Memory B cell (primary cell): Measurements from ENCODE around the gene ZNF331.

Experiments
- ATAC-seq: fragments of 150-1000 bp; cut with Tn5 transposase; 2 replicates; pipeline ENCODE4 v1.10.0; 2021; ENCODE audit warnings: low read depth, mild to moderate bottlenecking, moderate library complexity
- DNase-seq, 2 donors: peaks; one replicate each; pipeline ENCODE4 v3.0.0; 2022; ENCODE audit warnings: low spot score in 2 of 2
- H3K27ac Mint-ChIP-seq: one replicate; pipeline ENCODE4 v1.8.0; 2022; ENCODE audit warnings: mild to moderate bottlenecking, moderate library complexity, mixed read lengths
- H3K27me3 Mint-ChIP-seq: one replicate; pipeline ENCODE4 v1.8.0; 2022; ENCODE audit warnings: mixed read lengths
- H3K36me3 Mint-ChIP-seq: one replicate; pipeline ENCODE4 v1.8.0; 2022; ENCODE audit warnings: mild to moderate bottlenecking, mixed read lengths
- H3K4me1 Mint-ChIP-seq: one replicate; pipeline ENCODE4 v1.8.0; 2022; ENCODE audit warnings: mixed read lengths
- H3K4me3 Mint-ChIP-seq: one replicate; pipeline ENCODE4 v1.8.0; 2022; ENCODE audit warnings: mild to moderate bottlenecking, moderate library complexity, mixed read lengths
- H3K9me3 Mint-ChIP-seq: one replicate; pipeline ENCODE4 v1.8.0; 2022; ENCODE audit warnings: mixed read lengths

The ZNF331 gene

GRCh38 chr19:53537121-53537520 lies 824 bp upstream of the ZNF331 start:
- H3K4me3 Mint-ChIP-seq = peak overlapping the region; percentile 94
- peaks cover 8% of the 10 kb centered on the region for H3K4me1 Mint-ChIP-seq
- ATAC-seq (no peak), DNase-seq (no peak)
- H3K27ac Mint-ChIP-seq = peak overlapping the region; percentile 100
- peaks cover 18% of the 10 kb centered on the region for H3K36me3 Mint-ChIP-seq
- no peaks in the 10 kb centered on the region for H3K27me3 Mint-ChIP-seq
- H3K9me3 Mint-ChIP-seq = peaks cover 4% of the 10 kb centered on the region

GRCh38 chr19:53538378-53539109 lies 599 bp downstream of the ZNF331 start:
- DNase-seq = no peak
- Mint-ChIP-seq H3K4me1 (peaks cover 8% of the 10 kb centered on the region), H3K36me3 (peaks cover 12% of the 10 kb centered on the region), H3K9me3 (no peaks in the 10 kb centered on the region), H3K4me3 (peak overlapping the region; percentile 94), H3K27ac (peak overlapping the region; percentile 100), H3K27me3 (no peaks in the 10 kb centered on the region)
- no peak for ATAC-seq

GRCh38 chr19:53540091-53540490 lies 2.1 kb downstream of the ZNF331 start:
- no peak overlapping the region for H3K4me3 Mint-ChIP-seq
- peak overlapping the region; percentile 100 for H3K27ac Mint-ChIP-seq
- H3K27me3 Mint-ChIP-seq = no peaks in the 10 kb centered on the region

GRCh38 chr19:53541971-53542370 lies 4.0 kb downstream of the ZNF331 start:
- H3K27ac Mint-ChIP-seq = peak overlapping the region; percentile 41
- no peaks in the 10 kb centered on the region for H3K9me3 Mint-ChIP-seq
- no peaks in the 10 kb centered on the region for H3K27me3 Mint-ChIP-seq
- peaks cover 19% of the 10 kb centered on the region for H3K36me3 Mint-ChIP-seq
- no peak for ATAC-seq
- no peak for DNase-seq
- H3K4me1 Mint-ChIP-seq = peaks cover 8% of the 10 kb centered on the region
- H3K4me3 Mint-ChIP-seq = no peak overlapping the region

More at GRCh38 chr19:53540091-53540490, 2.1 kb downstream of the ZNF331 start:
- Mint-ChIP-seq H3K4me1 (peaks cover 8% of the 10 kb centered on the region), H3K9me3 (no peaks in the 10 kb centered on the region), H3K36me3 (peaks cover 15% of the 10 kb centered on the region)
- no peak for ATAC-seq
- no peak for DNase-seq

- Mint-ChIP-seq H3K36me3 (peaks cover 19% of the 10 kb centered on the region), H3K4me1 (peaks cover 2% of the 10 kb centered on the region), H3K4me3 (no peak overlapping the region), H3K9me3 (no peaks in the 10 kb centered on the region), H3K27me3 (no peaks in the 10 kb centered on the region), H3K27ac (peak overlapping the region; percentile 50)
- ATAC-seq (no peak), DNase-seq (no peak)
Measured at GRCh38 chr19:53545271-53546065, 7.5 kb downstream of the ZNF331 start.

GRCh38 chr19:53546758-53547513 lies 9.0 kb downstream of the ZNF331 start:
- Mint-ChIP-seq H3K4me3 (no peak overlapping the region), H3K4me1 (peaks cover 2% of the 10 kb centered on the region), H3K27me3 (no peaks in the 10 kb centered on the region), H3K36me3 (peaks cover 18% of the 10 kb centered on the region), H3K27ac (peak overlapping the region; percentile 50), H3K9me3 (no peaks in the 10 kb centered on the region)
- DNase-seq (no peak), ATAC-seq (no peak)

- Mint-ChIP-seq H3K27me3 (no peaks in the 10 kb centered on the region), H3K36me3 (peaks cover 16% of the 10 kb centered on the region), H3K4me1 (peaks cover 6% of the 10 kb centered on the region), H3K27ac (no peak overlapping the region), H3K4me3 (no peak overlapping the region), H3K9me3 (no peaks in the 10 kb centered on the region)
- ATAC-seq = no peak
- DNase-seq = no peak
Measured at GRCh38 chr19:53549340-53549739, 11.4 kb downstream of the ZNF331 start.

GRCh38 chr19:53552001-53552721 lies 14.2 kb downstream of the ZNF331 start:
- H3K27ac Mint-ChIP-seq = no peak overlapping the region
- H3K9me3 Mint-ChIP-seq = no peaks in the 10 kb centered on the region
- peaks cover 9% of the 10 kb centered on the region for H3K4me1 Mint-ChIP-seq
- peaks cover 16% of the 10 kb centered on the region for H3K36me3 Mint-ChIP-seq
- DNase-seq (no peak), ATAC-seq (no peak)
- no peak overlapping the region for H3K4me3 Mint-ChIP-seq
- no peaks in the 10 kb centered on the region for H3K27me3 Mint-ChIP-seq

GRCh38 chr19:53553156-53553555 lies 15.2 kb downstream of the ZNF331 start:
- peak overlapping the region; percentile 92 for H3K4me3 Mint-ChIP-seq
- peaks cover 19% of the 10 kb centered on the region for H3K36me3 Mint-ChIP-seq
- DNase-seq = no peak
- peak overlapping the region; percentile 99 for H3K27ac Mint-ChIP-seq
- H3K9me3 Mint-ChIP-seq = no peaks in the 10 kb centered on the region
- H3K27me3 Mint-ChIP-seq = no peaks in the 10 kb centered on the region
- peaks cover 9% of the 10 kb centered on the region for H3K4me1 Mint-ChIP-seq
- peak; percentile 9 for ATAC-seq

GRCh38 chr19:53553865-53554791 lies 16.2 kb downstream of the ZNF331 start:
- Mint-ChIP-seq H3K4me3 (peak overlapping the region; percentile 92), H3K9me3 (no peaks in the 10 kb centered on the region), H3K27ac (peak overlapping the region; percentile 99), H3K36me3 (peaks cover 23% of the 10 kb centered on the region), H3K4me1 (peaks cover 13% of the 10 kb centered on the region), H3K27me3 (no peaks in the 10 kb centered on the region)
- ATAC-seq (peak; percentile 72), DNase-seq (peak; percentile 83 to 92)

GRCh38 chr19:53554804-53555203 lies 16.9 kb downstream of the ZNF331 start:
- Mint-ChIP-seq H3K4me1 (peaks cover 13% of the 10 kb centered on the region), H3K36me3 (peaks cover 25% of the 10 kb centered on the region), H3K9me3 (peaks cover under 1% of the 10 kb centered on the region), H3K27ac (peak overlapping the region; percentile 99), H3K27me3 (no peaks in the 10 kb centered on the region), H3K4me3 (peak overlapping the region; percentile 92)
- no peak for DNase-seq
- no peak for ATAC-seq

GRCh38 chr19:53555352-53555751 lies 17.4 kb downstream of the ZNF331 start:
- ATAC-seq = no peak
- Mint-ChIP-seq H3K27me3 (no peaks in the 10 kb centered on the region), H3K27ac (peak overlapping the region; percentile 99), H3K36me3 (peaks cover 27% of the 10 kb centered on the region), H3K4me3 (peak overlapping the region; percentile 92), H3K9me3 (peaks cover 2% of the 10 kb centered on the region), H3K4me1 (peaks cover 13% of the 10 kb centered on the region)
- DNase-seq = no peak

GRCh38 chr19:53571339-53571738 lies 33.4 kb downstream of the ZNF331 start:
- DNase-seq = no peak
- Mint-ChIP-seq H3K4me1 (no peaks in the 10 kb centered on the region), H3K36me3 (peaks cover 39% of the 10 kb centered on the region), H3K27me3 (no peaks in the 10 kb centered on the region), H3K27ac (no peak overlapping the region), H3K4me3 (no peak overlapping the region), H3K9me3 (peaks cover 15% of the 10 kb centered on the region)
- ATAC-seq = no peak
